ENCODE measurements around the gene TTC39A. TPM values are rescaled to one million over a fixed set of nuclear protein-coding genes. Genes with fewer than 3 reads are reported as not detected.

Gene TTC39A
- total and polyA plus RNA-seq, 4 donors: 16.6 to 46.8 (median 28.5) TPM

DNA sequence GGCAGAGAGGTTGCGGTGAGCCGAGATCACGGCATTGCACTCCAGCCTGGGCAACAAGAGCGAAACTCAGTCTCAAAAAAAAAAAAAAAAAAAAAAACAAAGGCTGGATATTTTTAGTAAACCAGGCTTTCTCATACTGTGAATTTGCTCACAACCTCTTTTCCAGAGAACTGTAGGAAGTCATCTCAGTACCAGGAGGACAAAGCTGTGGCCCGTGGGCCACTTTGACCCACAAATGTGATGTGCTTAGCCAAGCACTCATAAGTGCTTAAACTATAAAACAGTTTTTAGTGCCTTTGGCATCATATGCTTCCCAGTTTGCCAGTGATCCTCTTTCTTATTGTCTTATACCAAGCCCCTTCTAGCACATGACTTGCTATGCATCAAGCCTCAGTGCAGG is 47.8 kb downstream of the TTC39A start:
- no peak for TF ChIP-seq CTCF (IDR thresholded peaks at IDR 0.05; ENCODE audit: control extremely low read depth, extremely low read depth)
- H3K4me3 ChIP-seq: no peak overlapping the region
- H3K36me3 ChIP-seq (ENCODE audit: control insufficient read depth in 4 of 4, insufficient read depth in 4 of 4, low read length in 4 of 4): no peaks in the 10 kb centered on the region
- no peak overlapping the region for H3K27ac ChIP-seq (ENCODE audit: low read depth in 1 of 2, low read length in 1 of 2)
- no peak for ATAC-seq (ENCODE audit: insufficient read depth, low FRiP score)
- no peaks in the 10 kb centered on the region for H3K9me3 ChIP-seq (ENCODE audit: control insufficient read depth in 4 of 4, insufficient read depth in 3 of 4, low read length in 3 of 4)
- H3K9ac ChIP-seq (ENCODE audit: insufficient read depth in 1 of 2, low read length in 2 of 2): no peak overlapping the region
- no peak for DNase-seq
- WGBS, 2 donors: 94 to 98% methylated on average over 5 of the region's 5 CpGs
- no peaks in the 10 kb centered on the region for H3K27me3 ChIP-seq (ENCODE audit: control insufficient read depth in 3 of 3, insufficient read depth in 3 of 3, low read length in 2 of 3)
- H3K4me1 ChIP-seq (ENCODE audit: control insufficient read depth in 5 of 5, insufficient read depth in 5 of 5, low read length in 5 of 5): peaks cover 0 to 11% (median 4%) of the 10 kb centered on the region in 5 donors

DNA sequence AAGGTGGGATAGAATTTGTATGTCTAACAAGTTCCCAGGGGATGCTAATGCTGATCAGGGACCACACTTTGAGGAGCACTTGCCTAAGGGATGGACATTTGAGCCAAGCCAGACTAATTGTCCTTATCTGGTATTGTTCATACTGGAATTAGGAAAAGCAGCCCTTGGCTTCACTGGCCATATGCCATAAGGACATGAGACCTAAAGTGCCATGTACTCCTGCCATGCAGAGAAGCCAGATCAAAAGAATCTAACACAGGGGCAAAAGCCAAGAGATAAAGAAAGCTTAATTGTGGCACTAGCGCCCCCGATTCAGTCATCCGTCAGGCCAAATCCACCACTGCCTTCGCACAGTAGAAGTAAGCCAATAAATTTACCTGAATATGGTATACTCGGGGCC is 48.6 kb downstream of the TTC39A start:
- H3K9ac ChIP-seq (ENCODE audit: insufficient read depth in 1 of 2, low read length in 2 of 2): no peak overlapping the region
- DNase-seq (no peak), ATAC-seq (ENCODE audit: insufficient read depth, low FRiP score) (no peak)
- H3K4me1 ChIP-seq (ENCODE audit: control insufficient read depth in 5 of 5, insufficient read depth in 5 of 5, low read length in 5 of 5): peaks cover 0 to 11% (median 4%) of the 10 kb centered on the region in 5 donors
- no peaks in the 10 kb centered on the region for H3K9me3 ChIP-seq (ENCODE audit: control insufficient read depth in 4 of 4, insufficient read depth in 3 of 4, low read length in 3 of 4)
- no peak overlapping the region for H3K4me3 ChIP-seq
- H3K27ac ChIP-seq (ENCODE audit: low read depth in 1 of 2, low read length in 1 of 2): no peak overlapping the region
- TF ChIP-seq CTCF (IDR thresholded peaks at IDR 0.05; ENCODE audit: control extremely low read depth, extremely low read depth): no peak
- no peaks in the 10 kb centered on the region for H3K27me3 ChIP-seq (ENCODE audit: control insufficient read depth in 3 of 3, insufficient read depth in 3 of 3, low read length in 2 of 3)
- WGBS, 2 donors: 90 to 93% methylated on average over 5 of the region's 5 CpGs
- H3K36me3 ChIP-seq (ENCODE audit: control insufficient read depth in 4 of 4, insufficient read depth in 4 of 4, low read length in 4 of 4): peaks cover 0 to 5% (median 0%) of the 10 kb centered on the region in 4 donors

DNA sequence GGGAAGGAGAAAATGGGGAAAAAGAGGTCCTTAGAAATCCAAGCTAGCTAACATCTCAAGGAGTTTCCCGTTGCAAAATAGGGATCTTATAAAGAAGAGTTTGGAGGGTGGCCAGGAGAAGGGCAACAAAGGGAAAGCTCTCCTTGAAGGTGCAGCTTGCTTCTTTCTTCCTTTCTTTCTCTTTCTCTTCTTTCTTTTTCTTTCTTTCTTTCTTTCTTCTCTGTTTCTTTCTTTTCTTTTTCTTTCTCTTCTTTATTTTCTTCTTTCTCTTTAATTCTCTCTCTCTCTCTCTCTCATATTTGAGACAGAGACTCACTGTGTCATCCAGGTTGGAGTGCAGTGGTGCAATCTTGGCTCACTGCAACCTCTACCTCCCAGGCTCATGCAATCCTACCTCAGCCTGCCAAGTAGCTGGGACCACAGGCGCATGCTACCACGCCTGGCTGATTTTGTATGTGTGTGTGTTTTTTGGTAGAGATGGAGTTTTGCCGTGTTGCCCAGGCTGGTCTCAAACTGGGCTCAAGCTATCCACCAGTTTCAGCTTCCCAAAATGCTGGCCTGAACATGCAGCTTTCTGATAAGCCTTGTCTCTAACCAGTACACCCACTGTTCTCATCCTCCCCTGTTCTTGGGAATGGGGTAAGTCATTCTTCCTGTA is 49.9 kb downstream of the TTC39A start:
- no peaks in the 10 kb centered on the region for H3K9me3 ChIP-seq (ENCODE audit: control insufficient read depth in 4 of 4, insufficient read depth in 3 of 4, low read length in 3 of 4)
- DNase-seq (no peak), ATAC-seq (ENCODE audit: insufficient read depth, low FRiP score) (no peak)
- H3K4me1 ChIP-seq (ENCODE audit: control insufficient read depth in 5 of 5, insufficient read depth in 5 of 5, low read length in 5 of 5): peaks cover 0 to 11% (median 4%) of the 10 kb centered on the region in 5 donors
- no peaks in the 10 kb centered on the region for H3K27me3 ChIP-seq (ENCODE audit: control insufficient read depth in 3 of 3, insufficient read depth in 3 of 3, low read length in 2 of 3)
- no peak overlapping the region for H3K9ac ChIP-seq (ENCODE audit: insufficient read depth in 1 of 2, low read length in 2 of 2)
- H3K27ac ChIP-seq (ENCODE audit: low read depth in 1 of 2, low read length in 1 of 2): no peak overlapping the region
- no peak for TF ChIP-seq CTCF (IDR thresholded peaks at IDR 0.05; ENCODE audit: control extremely low read depth, extremely low read depth)
- no peak overlapping the region for H3K4me3 ChIP-seq
- H3K36me3 ChIP-seq (ENCODE audit: control insufficient read depth in 4 of 4, insufficient read depth in 4 of 4, low read length in 4 of 4): peaks cover 0 to 8% (median 1%) of the 10 kb centered on the region in 4 donors
- WGBS, 2 donors: 72 to 78% methylated on average over 4 of the region's 4 CpGs

DNA sequence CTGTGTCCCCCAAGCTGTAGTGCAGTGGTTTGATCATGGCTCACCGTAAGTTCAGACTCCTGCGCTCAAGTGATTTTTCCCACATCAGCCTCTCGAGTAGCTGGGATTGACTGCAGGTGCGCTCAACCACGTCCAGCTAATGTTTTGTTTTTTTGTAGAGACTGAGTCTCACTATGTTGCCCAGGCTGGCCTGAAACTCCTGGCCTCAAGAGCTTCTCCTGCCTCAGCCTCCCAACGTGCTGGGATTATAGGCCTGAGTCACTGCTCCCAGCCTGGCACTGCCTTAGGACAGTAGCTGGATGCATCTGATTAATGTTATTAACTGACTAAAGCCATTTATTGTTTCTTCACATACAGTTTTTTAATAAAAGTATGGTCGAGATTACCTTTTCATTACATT is 54.1 kb downstream of the TTC39A start:
- 93 to 98% methylated on average over 7 of the region's 7 CpGs for WGBS, 2 donors
- Histone ChIP-seq H3K4me1 (ENCODE audit: control insufficient read depth in 5 of 5, insufficient read depth in 5 of 5, low read length in 5 of 5) (no peaks in the 10 kb centered on the region), H3K36me3 (ENCODE audit: control insufficient read depth in 4 of 4, insufficient read depth in 4 of 4, low read length in 4 of 4) (peaks cover 0 to 9% (median 7%) of the 10 kb centered on the region in 4 donors), H3K27me3 (ENCODE audit: control insufficient read depth in 3 of 3, insufficient read depth in 3 of 3, low read length in 2 of 3) (no peaks in the 10 kb centered on the region), H3K9me3 (ENCODE audit: control insufficient read depth in 4 of 4, insufficient read depth in 3 of 4, low read length in 3 of 4) (no peaks in the 10 kb centered on the region), H3K4me3 (no peak overlapping the region), H3K27ac (ENCODE audit: low read depth in 1 of 2, low read length in 1 of 2) (no peak overlapping the region), H3K9ac (ENCODE audit: insufficient read depth in 1 of 2, low read length in 2 of 2) (no peak overlapping the region)
- DNase-seq (no peak), ATAC-seq (ENCODE audit: insufficient read depth, low FRiP score) (no peak)
- TF ChIP-seq CTCF (IDR thresholded peaks at IDR 0.05; ENCODE audit: control extremely low read depth, extremely low read depth): no peak
